Prostate gland (tissue), 2 donors: ENCODE results near the gene DUSP8.

Experiments
- POLR2A ChIP-seq: fragments of 450-650 bp; IDR thresholded peaks from one replicate; pipeline ENCODE4 v1.6.1; 2016; ENCODE audit warnings: antibody characterized with exemption, mild to moderate bottlenecking
- TF ChIP-seq, protein P1 (sequence below), 4 experiments: fragments of 200-600 bp in 2 of 4; fragments of 450-650 bp in 2 of 4; sonication (generic) in 2 of 4; IDR thresholded peaks; 1 replicate in 3 of 4; 2 replicates in 1 of 4; pipeline ENCODE4 v1.5.1; 2016 to 2019; ENCODE audit warnings: antibody characterized with exemption in 4 of 4, mild to moderate bottlenecking in 2 of 4, moderate library complexity in 2 of 4

GRCh38 chr11:1619449-1619848 is 47.4 kb upstream of the DUSP8 start:
- TF ChIP-seq, protein P1, sequence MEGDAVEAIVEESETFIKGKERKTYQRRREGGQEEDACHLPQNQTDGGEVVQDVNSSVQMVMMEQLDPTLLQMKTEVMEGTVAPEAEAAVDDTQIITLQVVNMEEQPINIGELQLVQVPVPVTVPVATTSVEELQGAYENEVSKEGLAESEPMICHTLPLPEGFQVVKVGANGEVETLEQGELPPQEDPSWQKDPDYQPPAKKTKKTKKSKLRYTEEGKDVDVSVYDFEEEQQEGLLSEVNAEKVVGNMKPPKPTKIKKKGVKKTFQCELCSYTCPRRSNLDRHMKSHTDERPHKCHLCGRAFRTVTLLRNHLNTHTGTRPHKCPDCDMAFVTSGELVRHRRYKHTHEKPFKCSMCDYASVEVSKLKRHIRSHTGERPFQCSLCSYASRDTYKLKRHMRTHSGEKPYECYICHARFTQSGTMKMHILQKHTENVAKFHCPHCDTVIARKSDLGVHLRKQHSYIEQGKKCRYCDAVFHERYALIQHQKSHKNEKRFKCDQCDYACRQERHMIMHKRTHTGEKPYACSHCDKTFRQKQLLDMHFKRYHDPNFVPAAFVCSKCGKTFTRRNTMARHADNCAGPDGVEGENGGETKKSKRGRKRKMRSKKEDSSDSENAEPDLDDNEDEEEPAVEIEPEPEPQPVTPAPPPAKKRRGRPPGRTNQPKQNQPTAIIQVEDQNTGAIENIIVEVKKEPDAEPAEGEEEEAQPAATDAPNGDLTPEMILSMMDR (IDR thresholded peaks at IDR 0.05) = no peak
- TF ChIP-seq POLR2A = no peak
